Body of pancreas (tissue), 4 donors: ENCODE results near the gene COBL.

Source experiments
- CTCF ChIP-seq, 7 experiments: fragments of 450-650 bp in 4 of 7; fragments of 200-600 bp in 3 of 7; sonication (generic) in 3 of 7; IDR thresholded peaks; one replicate each; pipeline ENCODE4 v1.5.1; 2016 to 2019; ENCODE audit warnings: antibody characterized with exemption in 7 of 7
- POLR2A ChIP-seq, 3 donors: fragments of 450-650 bp; IDR thresholded peaks; one replicate each; pipeline ENCODE4 v1.6.1; 2016; ENCODE audit warnings: antibody characterized with exemption in 3 of 3, mild to moderate bottlenecking in 2 of 3

- TF ChIP-seq CTCF (IDR thresholded peaks at IDR 0.05) (no peak), POLR2A (IDR thresholded peaks at IDR 0.05) (no peak)
These were observed 24.0 kb downstream of the COBL start for GRCh38 chr7:51292596-51292995.
